GM12878 (cell line): ENCODE results near the gene PTGS1. TPM values are rescaled to one million over a fixed set of nuclear protein-coding genes. Genes with fewer than 3 reads are reported as not detected.

Source experiments
- ATAC-seq: fragments of 200-7000 bp; cut with Tn5 transposase; 3 replicates; pipeline ENCODE4 v1.9.1; 2020; ENCODE audit warnings: mild to moderate bottlenecking, moderate library complexity
- BruUV-seq: library from RNA; stranded (reverse); fragments of 400-500 nt; replicated peaks from 2 replicates; lab custom pipeline; 2021; lab: Mats Ljungman, UMichigan
- CTCF ChIA-PET: fragments of 300-600 bp; sonication (Branson Sonifier 250); formaldehyde crosslinking; extraction: SDS; loops from one replicate; lab custom pipeline; 2021; ENCODE audit warnings: inconsistent platforms; lab: Yijun Ruan, JAX
- POLR2A ChIA-PET: fragments of 350-600 bp; formaldehyde crosslinking; extraction: SDS; loops from one replicate; lab custom pipeline; 2021; ENCODE audit warnings: inconsistent platforms; lab: Charles Lee
- RAD21 ChIA-PET: fragments of 300-600 bp; sonication (Branson Sonifier 250); formaldehyde crosslinking; loops from one replicate; lab custom pipeline; 2023; ENCODE audit warnings: antibody characterized with exemption; ENCODE audit not compliant: unreplicated experiment; lab: Charles Lee
- SMC1A ChIA-PET: fragments of 300-600 bp; sonication (Branson Sonifier 250); formaldehyde crosslinking; loops from one replicate; lab custom pipeline; 2023; ENCODE audit not compliant: unreplicated experiment, uncharacterized antibody; lab: Charles Lee
- DNase-seq: peaks from one replicate; pipeline ENCODE4 v3.0.0-alpha.2; 2011; ENCODE audit warnings: low read depth, low spot score
- FAIRE-seq: peaks from 3 replicates; lab custom pipeline; 2011; peaks lifted over from hg19 to GRCh38; lab: Jason Lieb, UNC
- H2AFZ ChIP-seq: 2 replicates; pipeline ENCODE4 v1.6.0; 2011; ENCODE audit warnings: low read depth, low read length, control low read depth; ENCODE audit not compliant: control insufficient read depth
- H3K27ac ChIP-seq: 2 replicates; pipeline ENCODE4 v1.5.1; 2011; ENCODE audit warnings: control low read depth; ENCODE audit not compliant: control insufficient read depth, insufficient read depth
- H3K27me3 ChIP-seq, 2 experiments: replicated peaks in 1 of 2; 2 replicates each; pipeline versions ENCODE4 v1.6.0 to v1.6.1; 2011; ENCODE audit warnings: low read length in 1 of 2; ENCODE audit not compliant: control insufficient read depth in 2 of 2, insufficient read depth in 2 of 2
- H3K36me3 ChIP-seq, 2 experiments: 2 replicates each; pipeline ENCODE4 v1.5.1; 2011; ENCODE audit warnings: low read length in 1 of 2; ENCODE audit not compliant: control insufficient read depth in 2 of 2, insufficient read depth in 2 of 2
- H3K4me1 ChIP-seq: 2 replicates; pipeline ENCODE4 v1.6.1; 2011; ENCODE audit warnings: mild to moderate bottlenecking, low read length, moderate library complexity, mixed read lengths; ENCODE audit not compliant: control insufficient read depth, insufficient read depth
- H3K4me2 ChIP-seq: 2 replicates; pipeline ENCODE4 v1.6.0; 2011; ENCODE audit warnings: control low read depth; ENCODE audit not compliant: control insufficient read depth, insufficient read depth
- H3K4me3 ChIP-seq: fragments of 200-600 bp; sonication (generic); 2 replicates; pipeline ENCODE4 v1.5.1; 2016
- H3K79me2 ChIP-seq: 2 replicates; pipeline ENCODE4 v1.6.0; 2011; ENCODE audit warnings: low read length; ENCODE audit not compliant: control insufficient read depth, insufficient read depth
- H3K9ac ChIP-seq: 2 replicates; pipeline ENCODE4 v1.8.0; 2011; ENCODE audit warnings: low read length, control low read depth, mixed read lengths; ENCODE audit not compliant: control insufficient read depth, insufficient read depth
- H3K9me3 ChIP-seq: replicated peaks from 3 replicates; pipeline ENCODE4 v1.5.1; 2011; ENCODE audit warnings: mild to moderate bottlenecking, low read length; ENCODE audit not compliant: control insufficient read depth, insufficient read depth
- H4K20me1 ChIP-seq: 2 replicates; pipeline ENCODE4 v1.6.0; 2011; ENCODE audit not compliant: control insufficient read depth, insufficient read depth
- BHLHE40 ChIP-seq, 2 experiments: fragments of 450-650 bp in 1 of 2; IDR thresholded peaks; 2 replicates each; pipeline ENCODE4 v1.6.1; 2011 to 2017; ENCODE audit warnings: low read depth in 2 of 2, borderline replicate concordance in 1 of 2, improper control_type of control experiment in 1 of 2, low read length in 1 of 2, mild to moderate bottlenecking in 1 of 2
- CBFB ChIP-seq: IDR thresholded peaks from 2 replicates; pipeline ENCODE4 v1.6.1; 2016; ENCODE audit warnings: antibody characterized with exemption, low read depth
- CBX5 ChIP-seq: sonication (generic); IDR thresholded peaks from 2 replicates; pipeline ENCODE4 v1.6.1; 2016; ENCODE audit warnings: low read depth, moderate library complexity, mild to moderate bottlenecking, inconsistent platforms
- PRDM15 ChIP-seq: fragments of 450-650 bp; formaldehyde crosslinking; IDR thresholded peaks from 2 replicates; pipeline ENCODE4 v1.4.0; 2020; ENCODE audit warnings: mild to moderate bottlenecking, moderate library complexity
- STAT1 ChIP-seq: fragments of 450-650 bp; conservative IDR thresholded peaks from 2 replicates; pipeline ENCODE4 v1.6.1; 2014; ENCODE audit warnings: antibody characterized with exemption, mild to moderate bottlenecking
- STAT3 ChIP-seq: IDR thresholded peaks from 2 replicates; pipeline ENCODE4 v1.6.1; 2011; ENCODE audit warnings: low read depth, low read length, improper control_type of control experiment
- ZBED1 ChIP-seq: IDR thresholded peaks from 2 replicates; pipeline ENCODE4 v1.6.1; 2016; ENCODE audit warnings: borderline replicate concordance
- WGBS: methylation state at CpG from one replicate; pipeline ENCODE4 v1.1.6; 2016; ENCODE audit warnings: low lambda C conversion rate; ENCODE audit not compliant: insufficient replicate concordance, insufficient coverage; ENCODE audit errors: missing lambda C conversion rate; 5-methylcytosine and 5-hydroxymethylcytosine counted together
- in situ Hi-C: fragments of 300-500 bp; cut with MboI; formaldehyde crosslinking; loops from 9 replicates; pipeline ENCODE4 v1.14.3; 2018; ENCODE audit warnings: mixed read lengths
- intact Hi-C: fragments of 100-400 bp; cut with micrococcal nuclease; formaldehyde crosslinking; loops from one replicate; pipeline ENCODE4 v1.14.2; 2022; ENCODE audit not compliant: unreplicated experiment
- polyA plus RNA-seq, 11 experiments: library from polyadenylated mRNA; depleted of rRNA in 4 of 11; unstranded in 6 of 11; stranded (reverse) in 5 of 11; fragments of >200 nt; fragmentation: Nextera tagmentation in 4 of 11; fragmentation: Illumina TruSeq in 1 of 11; extraction: Ambion mirVana in 4 of 11; extraction: Trizol in 1 of 11; gene quantifications; 1 replicate in 1 of 11; 2 replicates in 10 of 11; pipeline versions ENCODE4 v1.2.1 to v1.2.3, GENCODE V29; 2011 to 2016; ENCODE audit warnings: inconsistent platforms in 2 of 11, missing spikeins in 2 of 11, low read depth in 1 of 11
- total RNA-seq, 4 experiments: library from RNA; depleted of rRNA in 3 of 4; stranded (reverse); fragments of >200 nt in 3 of 4; fragmentation: Illumina TruSeq in 1 of 4; extraction: Trizol in 1 of 4; gene quantifications; 2 replicates each; pipeline versions ENCODE4 v1.2.1 to v1.2.3, GENCODE V29; 2013 to 2021
- TF ChIP-seq, protein P1 (sequence below): fragments of 450-650 bp; formaldehyde crosslinking; IDR thresholded peaks from 2 replicates; pipeline ENCODE4 v1.4.0; 2022; ENCODE audit warnings: mild to moderate bottlenecking, moderate library complexity
- TF ChIP-seq, protein P2 (sequence below): IDR thresholded peaks from 2 replicates; pipeline ENCODE4 v1.6.1; 2011; ENCODE audit warnings: borderline replicate concordance, low read depth, mild to moderate bottlenecking, moderate library complexity, mixed read lengths, low read length; ENCODE audit not compliant: insufficient read depth; ENCODE audit errors: extremely low read length
- TF ChIP-seq, protein P3 (sequence below): fragments of 450-650 bp; conservative IDR thresholded peaks from 2 replicates; pipeline ENCODE4 v1.6.1; 2017; ENCODE audit warnings: mild to moderate bottlenecking, moderate library complexity
- TF ChIP-seq, protein P4 (sequence below): IDR thresholded peaks from 2 replicates; pipeline ENCODE4 v1.6.1; 2012; ENCODE audit warnings: low read depth, low read length, improper control_type of control experiment

PTGS1 gene
- total and polyA plus RNA-seq, 10 of the 15 experiments (the other 5 are each of a cell fraction or from before 2014, with no cell fraction given), result 0.16 to 2.8 (median 0.96) TPM

- no peak overlapping the region for H3K27ac ChIP-seq
- in situ Hi-C loops (no loop called here), intact Hi-C loops (loop anchor here (5.0 kb wide), 1 partner anchor 86 kb away; no protein-coding TSS in a partner anchor)
- no TSS peak for BruUV-seq
- no peak overlapping the region for H3K9ac ChIP-seq
- peaks cover 19% of the 10 kb centered on the region for H3K4me1 ChIP-seq
- FAIRE-seq (no peak), ATAC-seq (no peak), DNase-seq (no peak)
- SMC1A ChIA-PET, result no interaction called here
- no peaks in the 10 kb centered on the region; a peak in 1 of 4 replicates for H3K27me3 ChIP-seq
- no peak overlapping the region for H2AFZ ChIP-seq
- POLR2A ChIA-PET, result no interaction called here
- RAD21 ChIA-PET, result interaction anchor here (1.3 kb wide), 1 partner anchor 241 kb away, joined by 3 read pairs; no protein-coding TSS in a partner anchor
- H4K20me1 ChIP-seq, result no peaks in the 10 kb centered on the region
- no peaks in the 10 kb centered on the region; the same call in 2 of the 3 replicates for H3K9me3 ChIP-seq
- no peaks in the 10 kb centered on the region for H3K36me3 ChIP-seq
- 80% methylated on average over 6 of the region's 6 CpGs for WGBS
- no peak overlapping the region for H3K4me3 ChIP-seq
- no peak overlapping the region for H3K4me2 ChIP-seq
- H3K79me2 ChIP-seq, result no peaks in the 10 kb centered on the region
- CTCF ChIA-PET, result interaction anchor here (1.6 kb wide), 1 partner anchor 267 kb away, joined by 8 read pairs; no protein-coding TSS in a partner anchor
- TF ChIP-seq, protein P1, sequence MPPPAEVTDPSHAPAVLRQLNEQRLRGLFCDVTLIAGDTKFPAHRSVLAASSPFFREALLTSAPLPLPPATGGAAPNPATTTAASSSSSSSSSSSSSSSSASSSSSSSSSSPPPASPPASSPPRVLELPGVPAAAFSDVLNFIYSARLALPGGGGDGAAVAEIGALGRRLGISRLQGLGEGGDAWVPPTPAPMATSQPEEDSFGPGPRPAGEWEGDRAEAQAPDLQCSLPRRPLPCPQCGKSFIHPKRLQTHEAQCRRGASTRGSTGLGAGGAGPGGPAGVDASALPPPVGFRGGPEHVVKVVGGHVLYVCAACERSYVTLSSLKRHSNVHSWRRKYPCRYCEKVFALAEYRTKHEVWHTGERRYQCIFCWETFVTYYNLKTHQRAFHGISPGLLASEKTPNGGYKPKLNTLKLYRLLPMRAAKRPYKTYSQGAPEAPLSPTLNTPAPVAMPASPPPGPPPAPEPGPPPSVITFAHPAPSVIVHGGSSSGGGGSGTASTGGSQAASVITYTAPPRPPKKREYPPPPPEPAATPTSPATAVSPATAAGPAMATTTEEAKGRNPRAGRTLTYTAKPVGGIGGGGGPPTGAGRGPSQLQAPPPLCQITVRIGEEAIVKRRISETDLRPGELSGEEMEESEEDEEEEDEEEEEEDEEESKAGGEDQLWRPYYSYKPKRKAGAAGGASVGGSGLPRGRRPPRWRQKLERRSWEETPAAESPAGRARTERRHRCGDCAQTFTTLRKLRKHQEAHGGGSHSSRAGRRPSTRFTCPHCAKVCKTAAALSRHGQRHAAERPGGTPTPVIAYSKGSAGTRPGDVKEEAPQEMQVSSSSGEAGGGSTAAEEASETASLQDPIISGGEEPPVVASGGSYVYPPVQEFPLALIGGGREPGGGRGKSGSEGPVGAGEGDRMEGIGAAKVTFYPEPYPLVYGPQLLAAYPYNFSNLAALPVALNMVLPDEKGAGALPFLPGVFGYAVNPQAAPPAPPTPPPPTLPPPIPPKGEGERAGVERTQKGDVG, result no peak
- no peak for TF ChIP-seq ZBED1
- no peak for TF ChIP-seq CBFB
- no peak for TF ChIP-seq PRDM15
- TF ChIP-seq, protein P2, sequence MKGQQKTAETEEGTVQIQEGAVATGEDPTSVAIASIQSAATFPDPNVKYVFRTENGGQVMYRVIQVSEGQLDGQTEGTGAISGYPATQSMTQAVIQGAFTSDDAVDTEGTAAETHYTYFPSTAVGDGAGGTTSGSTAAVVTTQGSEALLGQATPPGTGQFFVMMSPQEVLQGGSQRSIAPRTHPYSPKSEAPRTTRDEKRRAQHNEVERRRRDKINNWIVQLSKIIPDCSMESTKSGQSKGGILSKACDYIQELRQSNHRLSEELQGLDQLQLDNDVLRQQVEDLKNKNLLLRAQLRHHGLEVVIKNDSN, result no peak
- no peak for TF ChIP-seq STAT3
- TF ChIP-seq STAT1, result no peak
- TF ChIP-seq, protein P3, sequence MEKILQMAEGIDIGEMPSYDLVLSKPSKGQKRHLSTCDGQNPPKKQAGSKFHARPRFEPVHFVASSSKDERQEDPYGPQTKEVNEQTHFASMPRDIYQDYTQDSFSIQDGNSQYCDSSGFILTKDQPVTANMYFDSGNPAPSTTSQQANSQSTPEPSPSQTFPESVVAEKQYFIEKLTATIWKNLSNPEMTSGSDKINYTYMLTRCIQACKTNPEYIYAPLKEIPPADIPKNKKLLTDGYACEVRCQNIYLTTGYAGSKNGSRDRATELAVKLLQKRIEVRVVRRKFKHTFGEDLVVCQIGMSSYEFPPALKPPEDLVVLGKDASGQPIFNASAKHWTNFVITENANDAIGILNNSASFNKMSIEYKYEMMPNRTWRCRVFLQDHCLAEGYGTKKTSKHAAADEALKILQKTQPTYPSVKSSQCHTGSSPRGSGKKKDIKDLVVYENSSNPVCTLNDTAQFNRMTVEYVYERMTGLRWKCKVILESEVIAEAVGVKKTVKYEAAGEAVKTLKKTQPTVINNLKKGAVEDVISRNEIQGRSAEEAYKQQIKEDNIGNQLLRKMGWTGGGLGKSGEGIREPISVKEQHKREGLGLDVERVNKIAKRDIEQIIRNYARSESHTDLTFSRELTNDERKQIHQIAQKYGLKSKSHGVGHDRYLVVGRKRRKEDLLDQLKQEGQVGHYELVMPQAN, result no peak
- TF ChIP-seq BHLHE40 (IDR thresholded peaks at IDR 0.05; ENCODE audit: borderline replicate concordance in 1 of 2, low read depth in 2 of 2, low read length in 1 of 2), result no peak
- TF ChIP-seq, protein P4, sequence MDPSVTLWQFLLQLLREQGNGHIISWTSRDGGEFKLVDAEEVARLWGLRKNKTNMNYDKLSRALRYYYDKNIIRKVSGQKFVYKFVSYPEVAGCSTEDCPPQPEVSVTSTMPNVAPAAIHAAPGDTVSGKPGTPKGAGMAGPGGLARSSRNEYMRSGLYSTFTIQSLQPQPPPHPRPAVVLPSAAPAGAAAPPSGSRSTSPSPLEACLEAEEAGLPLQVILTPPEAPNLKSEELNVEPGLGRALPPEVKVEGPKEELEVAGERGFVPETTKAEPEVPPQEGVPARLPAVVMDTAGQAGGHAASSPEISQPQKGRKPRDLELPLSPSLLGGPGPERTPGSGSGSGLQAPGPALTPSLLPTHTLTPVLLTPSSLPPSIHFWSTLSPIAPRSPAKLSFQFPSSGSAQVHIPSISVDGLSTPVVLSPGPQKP, result no peak
- TF ChIP-seq CBX5, result no peak
Observed at GRCh38 chr9:122366074-122366660, 4.7 kb upstream of the PTGS1 start.
